H1 (cell line): ENCODE data around the gene TMEM200B. TPM values are rescaled to one million over a fixed set of nuclear protein-coding genes. Genes with fewer than 3 reads are reported as not detected.

ENCODE experiments used
- CBX8 ChIP-seq: fragments of 300-800, 300-1000 bp; sonication (generic); IDR thresholded peaks from 2 replicates; pipeline ENCODE4 v1.7.1; 2016; ENCODE audit warnings: low read depth, low read length, borderline replicate concordance
- CREB1 ChIP-seq: IDR thresholded peaks from 2 replicates; pipeline ENCODE4 v1.6.1; 2012; ENCODE audit warnings: inconsistent platforms
- GTF2F1 ChIP-seq: IDR thresholded peaks from 2 replicates; pipeline ENCODE4 v1.6.1; 2012; ENCODE audit warnings: low read depth, low read length, improper control_type of control experiment, borderline replicate concordance
- MAFK ChIP-seq: IDR thresholded peaks from 2 replicates; pipeline ENCODE4 v1.6.1; 2012; ENCODE audit warnings: low read depth, mild to moderate bottlenecking, improper control_type of control experiment, low read length
- MAX ChIP-seq: IDR thresholded peaks from 2 replicates; pipeline ENCODE4 v1.6.1; 2012; ENCODE audit warnings: inconsistent platforms
- SIN3A ChIP-seq, 2 experiments: IDR thresholded peaks in 1 of 2; conservative IDR thresholded peaks in 1 of 2; 2 replicates each; pipeline ENCODE4 v1.6.1; 2011 to 2012; ENCODE audit warnings: low read length in 2 of 2, improper control_type of control experiment in 1 of 2, low read depth in 1 of 2, mild to moderate bottlenecking in 1 of 2
- SIRT6 ChIP-seq: IDR thresholded peaks from one replicate; pipeline ENCODE4 v1.7.1; 2012; ENCODE audit warnings: low read length, inconsistent platforms
- TAF7 ChIP-seq: optimal IDR thresholded peaks from 2 replicates; pipeline ENCODE3; 2011; ENCODE audit warnings: low read depth, mild to moderate bottlenecking, inconsistent platforms, low read length, moderate library complexity, borderline replicate concordance
- TCF12 ChIP-seq: IDR thresholded peaks from 2 replicates; pipeline ENCODE4 v1.6.1; 2011; ENCODE audit warnings: low read depth, mild to moderate bottlenecking, low read length
- polyA plus RNA-seq, 7 experiments: library from polyadenylated mRNA; depleted of rRNA in 3 of 7; stranded (reverse) in 5 of 7; unstranded in 2 of 7; fragments of >200 nt in 5 of 7; fragments of 200-250 nt in 2 of 7; gene quantifications; 1 replicate in 5 of 7; 2 replicates in 1 of 7; 4 replicates in 1 of 7; pipeline versions ENCODE4 v1.2.1 to v1.2.3, GENCODE V29; 2011 to 2013; ENCODE audit warnings: missing spikeins in 2 of 7, mixed read lengths in 2 of 7
- total RNA-seq: library from RNA; stranded (reverse); fragmentation: NEBNext Ultra II Directional; extraction: Animal tissue kit (Norgen Biotek cat#: 25700); gene quantifications from 2 replicates; pipeline ENCODE4 v1.2.1, GENCODE V29; 2021
- TF ChIP-seq, protein P1 (sequence below): fragments of 300-600 bp; sonication (generic); IDR thresholded peaks from 2 replicates; pipeline ENCODE4 v1.7.1; 2012; ENCODE audit warnings: low read length, moderate library complexity, mild to moderate bottlenecking, inconsistent platforms; ENCODE audit not compliant: insufficient replicate concordance
- TF ChIP-seq, protein P2 (sequence below): IDR thresholded peaks from 2 replicates; pipeline ENCODE4 v1.6.1; 2012; ENCODE audit warnings: inconsistent platforms

Gene TMEM200B
- total and polyA plus RNA-seq, 2 of the 8 experiments (the other 6 are each of a cell fraction or from before 2014, with no cell fraction given) = 4.9 to 11.0 TPM

GRCh38 chr1:29122682-29123052 lies 1.0 kb downstream of the TMEM200B start (continued):
- TF ChIP-seq, protein P1, sequence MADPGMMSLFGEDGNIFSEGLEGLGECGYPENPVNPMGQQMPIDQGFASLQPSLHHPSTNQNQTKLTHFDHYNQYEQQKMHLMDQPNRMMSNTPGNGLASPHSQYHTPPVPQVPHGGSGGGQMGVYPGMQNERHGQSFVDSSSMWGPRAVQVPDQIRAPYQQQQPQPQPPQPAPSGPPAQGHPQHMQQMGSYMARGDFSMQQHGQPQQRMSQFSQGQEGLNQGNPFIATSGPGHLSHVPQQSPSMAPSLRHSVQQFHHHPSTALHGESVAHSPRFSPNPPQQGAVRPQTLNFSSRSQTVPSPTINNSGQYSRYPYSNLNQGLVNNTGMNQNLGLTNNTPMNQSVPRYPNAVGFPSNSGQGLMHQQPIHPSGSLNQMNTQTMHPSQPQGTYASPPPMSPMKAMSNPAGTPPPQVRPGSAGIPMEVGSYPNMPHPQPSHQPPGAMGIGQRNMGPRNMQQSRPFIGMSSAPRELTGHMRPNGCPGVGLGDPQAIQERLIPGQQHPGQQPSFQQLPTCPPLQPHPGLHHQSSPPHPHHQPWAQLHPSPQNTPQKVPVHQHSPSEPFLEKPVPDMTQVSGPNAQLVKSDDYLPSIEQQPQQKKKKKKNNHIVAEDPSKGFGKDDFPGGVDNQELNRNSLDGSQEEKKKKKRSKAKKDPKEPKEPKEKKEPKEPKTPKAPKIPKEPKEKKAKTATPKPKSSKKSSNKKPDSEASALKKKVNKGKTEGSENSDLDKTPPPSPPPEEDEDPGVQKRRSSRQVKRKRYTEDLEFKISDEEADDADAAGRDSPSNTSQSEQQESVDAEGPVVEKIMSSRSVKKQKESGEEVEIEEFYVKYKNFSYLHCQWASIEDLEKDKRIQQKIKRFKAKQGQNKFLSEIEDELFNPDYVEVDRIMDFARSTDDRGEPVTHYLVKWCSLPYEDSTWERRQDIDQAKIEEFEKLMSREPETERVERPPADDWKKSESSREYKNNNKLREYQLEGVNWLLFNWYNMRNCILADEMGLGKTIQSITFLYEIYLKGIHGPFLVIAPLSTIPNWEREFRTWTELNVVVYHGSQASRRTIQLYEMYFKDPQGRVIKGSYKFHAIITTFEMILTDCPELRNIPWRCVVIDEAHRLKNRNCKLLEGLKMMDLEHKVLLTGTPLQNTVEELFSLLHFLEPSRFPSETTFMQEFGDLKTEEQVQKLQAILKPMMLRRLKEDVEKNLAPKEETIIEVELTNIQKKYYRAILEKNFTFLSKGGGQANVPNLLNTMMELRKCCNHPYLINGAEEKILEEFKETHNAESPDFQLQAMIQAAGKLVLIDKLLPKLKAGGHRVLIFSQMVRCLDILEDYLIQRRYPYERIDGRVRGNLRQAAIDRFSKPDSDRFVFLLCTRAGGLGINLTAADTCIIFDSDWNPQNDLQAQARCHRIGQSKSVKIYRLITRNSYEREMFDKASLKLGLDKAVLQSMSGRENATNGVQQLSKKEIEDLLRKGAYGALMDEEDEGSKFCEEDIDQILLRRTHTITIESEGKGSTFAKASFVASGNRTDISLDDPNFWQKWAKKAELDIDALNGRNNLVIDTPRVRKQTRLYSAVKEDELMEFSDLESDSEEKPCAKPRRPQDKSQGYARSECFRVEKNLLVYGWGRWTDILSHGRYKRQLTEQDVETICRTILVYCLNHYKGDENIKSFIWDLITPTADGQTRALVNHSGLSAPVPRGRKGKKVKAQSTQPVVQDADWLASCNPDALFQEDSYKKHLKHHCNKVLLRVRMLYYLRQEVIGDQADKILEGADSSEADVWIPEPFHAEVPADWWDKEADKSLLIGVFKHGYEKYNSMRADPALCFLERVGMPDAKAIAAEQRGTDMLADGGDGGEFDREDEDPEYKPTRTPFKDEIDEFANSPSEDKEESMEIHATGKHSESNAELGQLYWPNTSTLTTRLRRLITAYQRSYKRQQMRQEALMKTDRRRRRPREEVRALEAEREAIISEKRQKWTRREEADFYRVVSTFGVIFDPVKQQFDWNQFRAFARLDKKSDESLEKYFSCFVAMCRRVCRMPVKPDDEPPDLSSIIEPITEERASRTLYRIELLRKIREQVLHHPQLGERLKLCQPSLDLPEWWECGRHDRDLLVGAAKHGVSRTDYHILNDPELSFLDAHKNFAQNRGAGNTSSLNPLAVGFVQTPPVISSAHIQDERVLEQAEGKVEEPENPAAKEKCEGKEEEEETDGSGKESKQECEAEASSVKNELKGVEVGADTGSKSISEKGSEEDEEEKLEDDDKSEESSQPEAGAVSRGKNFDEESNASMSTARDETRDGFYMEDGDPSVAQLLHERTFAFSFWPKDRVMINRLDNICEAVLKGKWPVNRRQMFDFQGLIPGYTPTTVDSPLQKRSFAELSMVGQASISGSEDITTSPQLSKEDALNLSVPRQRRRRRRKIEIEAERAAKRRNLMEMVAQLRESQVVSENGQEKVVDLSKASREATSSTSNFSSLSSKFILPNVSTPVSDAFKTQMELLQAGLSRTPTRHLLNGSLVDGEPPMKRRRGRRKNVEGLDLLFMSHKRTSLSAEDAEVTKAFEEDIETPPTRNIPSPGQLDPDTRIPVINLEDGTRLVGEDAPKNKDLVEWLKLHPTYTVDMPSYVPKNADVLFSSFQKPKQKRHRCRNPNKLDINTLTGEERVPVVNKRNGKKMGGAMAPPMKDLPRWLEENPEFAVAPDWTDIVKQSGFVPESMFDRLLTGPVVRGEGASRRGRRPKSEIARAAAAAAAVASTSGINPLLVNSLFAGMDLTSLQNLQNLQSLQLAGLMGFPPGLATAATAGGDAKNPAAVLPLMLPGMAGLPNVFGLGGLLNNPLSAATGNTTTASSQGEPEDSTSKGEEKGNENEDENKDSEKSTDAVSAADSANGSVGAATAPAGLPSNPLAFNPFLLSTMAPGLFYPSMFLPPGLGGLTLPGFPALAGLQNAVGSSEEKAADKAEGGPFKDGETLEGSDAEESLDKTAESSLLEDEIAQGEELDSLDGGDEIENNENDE = no peak
- TF ChIP-seq MAX (peak; percentile 1; the same call in 1 of the 2 replicates), CREB1 (no peak), SIRT6 (no peak), CBX8 (no peak), SIN3A (conservative IDR thresholded peaks at IDR 0.05 in 1 of 2, IDR thresholded peaks at IDR 0.05 in 1 of 2; ENCODE audit: low read depth in 1 of 2, low read length in 2 of 2) (no peak), TCF12 (no peak), GTF2F1 (no peak), TAF7 (peak; percentile 44), MAFK (no peak)
- TF ChIP-seq, protein P2, sequence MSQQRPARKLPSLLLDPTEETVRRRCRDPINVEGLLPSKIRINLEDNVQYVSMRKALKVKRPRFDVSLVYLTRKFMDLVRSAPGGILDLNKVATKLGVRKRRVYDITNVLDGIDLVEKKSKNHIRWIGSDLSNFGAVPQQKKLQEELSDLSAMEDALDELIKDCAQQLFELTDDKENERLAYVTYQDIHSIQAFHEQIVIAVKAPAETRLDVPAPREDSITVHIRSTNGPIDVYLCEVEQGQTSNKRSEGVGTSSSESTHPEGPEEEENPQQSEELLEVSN = peak; percentile 77; the same call in 1 of the 2 replicates
